Endothelial cell of umbilical vein (primary cell): Measurements from ENCODE around the gene DNAJC19. TPM values are rescaled to one million over a fixed set of nuclear protein-coding genes. Genes with fewer than 3 reads are reported as not detected.

Source experiments
- BruUV-seq: library from RNA; stranded (reverse); fragments of 400-500 nt; replicated peaks from 2 replicates; lab custom pipeline; 2021; lab: Mats Ljungman, UMichigan
- CTCF ChIA-PET: fragments of 300-600, 350-600 bp; sonication (Branson Sonifier 250); formaldehyde crosslinking; loops from one replicate; lab custom pipeline; 2021; ENCODE audit warnings: antibody characterized with exemption, inconsistent platforms; lab: Charles Lee
- POLR2A ChIA-PET: fragments of 300-600, 350-600 bp; sonication (Branson Sonifier 250); formaldehyde crosslinking; loops from one replicate; lab custom pipeline; 2021; ENCODE audit warnings: antibody characterized with exemption, inconsistent platforms; lab: Charles Lee
- DNase-seq: peaks from one replicate; pipeline ENCODE4 v3.0.0-alpha.2; 2011; ENCODE audit warnings: low read depth, low spot score
- FAIRE-seq: peaks from 2 replicates; lab custom pipeline; 2011; peaks lifted over from hg19 to GRCh38; lab: Jason Lieb, UNC
- H2AFZ ChIP-seq: 2 replicates; pipeline ENCODE4 v1.6.0; 2012; ENCODE audit warnings: low read depth, low read length, control low read depth, inconsistent platforms
- H3K27ac ChIP-seq: 2 replicates; pipeline ENCODE4 v1.5.1; 2011; ENCODE audit warnings: low read depth, mild to moderate bottlenecking, control low read depth, low read length, moderate library complexity; ENCODE audit not compliant: insufficient read depth
- H3K27me3 ChIP-seq, 2 experiments: 2 replicates each; pipeline versions ENCODE4 v1.6.0 to v1.6.1; 2011; ENCODE audit warnings: low read length in 2 of 2, mixed read lengths in 1 of 2; ENCODE audit not compliant: control insufficient read depth in 2 of 2, insufficient read depth in 2 of 2
- H3K36me3 ChIP-seq, 2 experiments: 2 replicates in 1 of 2; 3 replicates in 1 of 2; pipeline ENCODE4 v1.5.1; 2011; ENCODE audit warnings: low read length in 2 of 2, mild to moderate bottlenecking in 1 of 2, moderate library complexity in 1 of 2; ENCODE audit not compliant: control insufficient read depth in 2 of 2, insufficient read depth in 2 of 2; ENCODE audit errors: extremely low read depth in 1 of 2
- H3K4me1 ChIP-seq: 3 replicates; pipeline ENCODE4 v1.5.1; 2011; ENCODE audit warnings: mild to moderate bottlenecking, low read length; ENCODE audit not compliant: control insufficient read depth, insufficient read depth; ENCODE audit errors: extremely low read depth
- H3K4me2 ChIP-seq: 2 replicates; pipeline ENCODE4 v1.6.1; 2011; ENCODE audit warnings: low read length, control low read depth, mixed read lengths; ENCODE audit not compliant: insufficient read depth
- H3K4me3 ChIP-seq, 3 experiments: fragments of 200-600 bp in 1 of 3; sonication (generic), shearing (Covaris generic) in 1 of 3; replicated peaks in 1 of 3; 2 replicates each; pipeline ENCODE4 v1.5.1; 2011 to 2016; ENCODE audit warnings: control low read depth in 3 of 3, low read length in 3 of 3, mild to moderate bottlenecking in 2 of 3, inconsistent platforms in 1 of 3, low read depth in 1 of 3, moderate library complexity in 1 of 3; ENCODE audit not compliant: insufficient read depth in 1 of 3
- H3K79me2 ChIP-seq: 2 replicates; pipeline ENCODE4 v1.6.0; 2012; ENCODE audit warnings: low read length, inconsistent platforms; ENCODE audit not compliant: control insufficient read depth, insufficient read depth
- H3K9ac ChIP-seq: replicated peaks from 2 replicates; pipeline ENCODE3; 2011; ENCODE audit warnings: low read length, control low read depth; ENCODE audit not compliant: insufficient read depth; ENCODE audit errors: extremely low read depth
- H3K9me1 ChIP-seq: replicated peaks from 3 replicates; pipeline ENCODE4 v1.6.0; 2011; ENCODE audit warnings: mild to moderate bottlenecking, low read length; ENCODE audit not compliant: control insufficient read depth, insufficient read depth; ENCODE audit errors: extremely low read depth
- H3K9me3 ChIP-seq: replicated peaks from 2 replicates; pipeline ENCODE4 v1.5.1; 2012; ENCODE audit warnings: low read length, inconsistent platforms; ENCODE audit not compliant: control insufficient read depth, insufficient read depth
- H4K20me1 ChIP-seq: replicated peaks from 2 replicates; pipeline ENCODE3; 2011; ENCODE audit warnings: mild to moderate bottlenecking, low read length; ENCODE audit not compliant: control insufficient read depth, insufficient read depth; ENCODE audit errors: extremely low read depth
- CTCF ChIP-seq, 2 donors: IDR thresholded peaks; 1 replicate in 1 of 2; 2 replicates in 1 of 2; pipeline ENCODE4 v1.5.1; 2011; ENCODE audit warnings: low read length in 2 of 2, mild to moderate bottlenecking in 2 of 2, moderate library complexity in 2 of 2, control low read depth in 1 of 2, inconsistent platforms in 1 of 2, low read depth in 1 of 2; ENCODE audit not compliant: insufficient read depth in 1 of 2; ENCODE audit errors: extremely low read depth in 1 of 2
- FOS ChIP-seq: IDR thresholded peaks from 2 replicates; pipeline ENCODE4 v1.6.1; 2011; ENCODE audit warnings: mild to moderate bottlenecking, low read length, moderate library complexity, borderline replicate concordance; ENCODE audit not compliant: insufficient read depth
- GATA2 ChIP-seq: IDR thresholded peaks from 2 replicates; pipeline ENCODE4 v1.7.0; 2011; ENCODE audit warnings: low read depth, mild to moderate bottlenecking, moderate library complexity, mixed read lengths, low read length; ENCODE audit not compliant: insufficient read length, insufficient read depth
- JUN ChIP-seq: IDR thresholded peaks from 2 replicates; pipeline ENCODE4 v1.6.1; 2011; ENCODE audit warnings: borderline replicate concordance, low read depth; ENCODE audit not compliant: insufficient read length, insufficient read depth
- POLR2A ChIP-seq: IDR thresholded peaks from 2 replicates; pipeline ENCODE4 v1.6.1; 2012; ENCODE audit warnings: low read depth, mild to moderate bottlenecking, control low read depth, low read length
- POLR2AphosphoS5 ChIP-seq: IDR thresholded peaks from 2 replicates; pipeline ENCODE4 v1.6.1; 2012; ENCODE audit warnings: low read depth, mild to moderate bottlenecking, control low read depth, low read length, moderate library complexity; ENCODE audit not compliant: insufficient read depth
- dilution Hi-C: fragments of 300-500 bp; cut with MboI; formaldehyde crosslinking; loops from one replicate; pipeline ENCODE4 v1.15.0; 2019; ENCODE audit warnings: low sequenced_read_pairs; ENCODE audit not compliant: extremely low pct_ligation_motif_present
- intact Hi-C: fragments of 100-400 bp; cut with micrococcal nuclease; formaldehyde crosslinking; loops from one replicate; pipeline ENCODE4 v1.10.0; 2022
- polyA plus RNA-seq, 4 experiments: library from polyadenylated mRNA; depleted of rRNA in 3 of 4; stranded (reverse) in 3 of 4; unstranded in 1 of 4; fragments of >200 nt; gene quantifications; 2 replicates each; pipeline versions ENCODE4 v1.2.1 to v1.2.3, GENCODE V29; 2011 to 2012; ENCODE audit warnings: missing spikeins in 1 of 4
- total RNA-seq: library from RNA; stranded (reverse); gene quantifications from 2 replicates; pipeline ENCODE4 v1.2.3, GENCODE V29; 2021
- TF ChIP-seq, protein P1 (sequence below): IDR thresholded peaks from 2 replicates; pipeline ENCODE4 v1.6.1; 2011; ENCODE audit not compliant: insufficient read depth, insufficient read length

The DNAJC19 gene
- total and polyA plus RNA-seq, 2 donors (not counting 3 experiments of a cell fraction or from before 2014, with no cell fraction given) = 32.6 to 50.6 TPM

DNA sequence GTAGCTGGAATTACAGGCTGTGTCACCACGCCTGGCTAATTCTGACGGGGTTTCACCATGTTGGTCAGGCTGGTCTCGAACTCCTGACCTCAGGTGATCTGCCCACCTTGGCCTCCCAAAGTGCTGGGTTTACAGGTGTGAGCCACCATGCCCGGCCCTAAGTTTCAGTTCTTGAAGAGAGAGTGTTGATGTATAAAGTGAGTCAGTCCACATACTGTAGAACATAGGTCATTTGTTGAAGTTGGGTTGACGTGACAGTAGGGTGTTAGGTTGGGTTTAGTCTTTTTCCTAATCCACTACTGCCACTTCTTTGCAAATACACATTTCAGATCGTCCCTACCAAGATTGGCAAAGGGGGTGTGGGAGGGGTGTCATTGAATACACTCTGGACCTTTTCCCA is 15.2 kb downstream of the DNAJC19 start:
- TF ChIP-seq JUN (no peak), POLR2A (no peak), POLR2AphosphoS5 (no peak), FOS (no peak), GATA2 (no peak), CTCF (IDR thresholded peaks at IDR 0.05; ENCODE audit: extremely low read depth in 1 of 2, insufficient read depth in 1 of 2, low read depth in 1 of 2, low read length in 2 of 2) (no peak)
- TF ChIP-seq, protein P1, sequence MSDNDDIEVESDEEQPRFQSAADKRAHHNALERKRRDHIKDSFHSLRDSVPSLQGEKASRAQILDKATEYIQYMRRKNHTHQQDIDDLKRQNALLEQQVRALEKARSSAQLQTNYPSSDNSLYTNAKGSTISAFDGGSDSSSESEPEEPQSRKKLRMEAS = no peak
- H3K4me2 ChIP-seq = no peak overlapping the region
- no peak overlapping the region for H3K27ac ChIP-seq
- no TSS peak for BruUV-seq
- dilution Hi-C loops = no loop called here
- no peak overlapping the region for H3K4me3 ChIP-seq
- H3K36me3 ChIP-seq = peaks cover 4 to 16% of the 10 kb centered on the region in 2 experiments
- intact Hi-C loops = no loop called here
- no peaks in the 10 kb centered on the region for H3K9me3 ChIP-seq
- no peaks in the 10 kb centered on the region for H3K4me1 ChIP-seq
- H3K79me2 ChIP-seq = no peaks in the 10 kb centered on the region
- FAIRE-seq = no peak
- no peak for DNase-seq
- CTCF ChIA-PET = no interaction called here
- POLR2A ChIA-PET = no interaction called here
- no peak overlapping the region for H2AFZ ChIP-seq
- H3K9me1 ChIP-seq = no peaks in the 10 kb centered on the region
- H4K20me1 ChIP-seq = no peaks in the 10 kb centered on the region
- H3K27me3 ChIP-seq = no peaks in the 10 kb centered on the region
- H3K9ac ChIP-seq = no peak overlapping the region
